CD4-positive, CD25-positive, alpha-beta regulatory T cell (primary cell): ENCODE results near the gene TRAF5. TPM values are rescaled to one million over a fixed set of nuclear protein-coding genes. Genes with fewer than 3 reads are reported as not detected.
A peak's percentile ranks its signal among the peaks of the same experiment; 100 is the strongest.

Experiments used
- ATAC-seq, 2 donors: fragments of 150-1000 bp; cut with Tn5 transposase; one replicate each; pipeline ENCODE4 v1.10.0; 2021; ENCODE audit warnings: low read depth in 2 of 2, moderate number of reproducible peaks in 2 of 2, moderate library complexity in 1 of 2
- DNase-seq, 3 donors: peaks; one replicate each; pipeline versions ENCODE4 v3.0.0 to v3.0.0-alpha.2; 2012 to 2022; ENCODE audit warnings: mixed read lengths in 1 of 3
- H3K27ac ChIP-seq: one replicate; pipeline ENCODE4 v1.7.0; 2013; ENCODE audit warnings: mild to moderate bottlenecking, low read length; ENCODE audit not compliant: insufficient read depth, poor library complexity, severe bottlenecking
- H3K27me3 ChIP-seq: one replicate; pipeline ENCODE4 v1.7.0; 2013; ENCODE audit warnings: low read length; ENCODE audit not compliant: control insufficient read depth, insufficient read depth
- H3K36me3 ChIP-seq: one replicate; pipeline ENCODE4 v1.7.0; 2013; ENCODE audit warnings: mild to moderate bottlenecking, low read length, moderate library complexity; ENCODE audit not compliant: control insufficient read depth, insufficient read depth
- H3K4me1 ChIP-seq: 2 replicates; pipeline ENCODE4 v1.7.0; 2013; ENCODE audit warnings: mild to moderate bottlenecking, low read length; ENCODE audit not compliant: insufficient read depth, control insufficient read depth, poor library complexity, severe bottlenecking
- H3K4me3 ChIP-seq: one replicate; pipeline ENCODE4 v1.7.0; 2013; ENCODE audit warnings: low read depth, mild to moderate bottlenecking, low read length, moderate library complexity
- H3K9me3 ChIP-seq, 2 experiments: 1 replicate in 1 of 2; 2 replicates in 1 of 2; pipeline ENCODE4 v1.7.0; 2013; ENCODE audit warnings: low read length in 2 of 2, mild to moderate bottlenecking in 1 of 2, moderate library complexity in 1 of 2; ENCODE audit not compliant: control insufficient read depth in 2 of 2
- H3K27ac Mint-ChIP-seq, 3 donors: one replicate each; pipeline ENCODE4 v1.8.0; 2020 to 2022; ENCODE audit warnings: mild to moderate bottlenecking in 3 of 3, mixed read lengths in 3 of 3, moderate library complexity in 2 of 3
- H3K27me3 Mint-ChIP-seq: one replicate; pipeline ENCODE4 v1.8.0; 2022; ENCODE audit warnings: mild to moderate bottlenecking, mixed read lengths
- H3K36me3 Mint-ChIP-seq: one replicate; pipeline ENCODE4 v1.8.0; 2020; ENCODE audit warnings: mixed read lengths
- H3K4me1 Mint-ChIP-seq, 4 donors: one replicate each; pipeline ENCODE4 v1.8.0; 2020 to 2022; ENCODE audit warnings: mixed read lengths in 4 of 4, mild to moderate bottlenecking in 1 of 4
- H3K4me3 Mint-ChIP-seq, 4 donors: one replicate each; pipeline ENCODE4 v1.8.0; 2020 to 2022; ENCODE audit warnings: mild to moderate bottlenecking in 4 of 4, mixed read lengths in 4 of 4, moderate library complexity in 3 of 4
- H3K9me3 Mint-ChIP-seq, 7 donors: one replicate each; pipeline ENCODE4 v1.8.0; 2020 to 2022; ENCODE audit warnings: mixed read lengths in 7 of 7, mild to moderate bottlenecking in 3 of 7, moderate library complexity in 2 of 7
- polyA plus RNA-seq, 4 donors: library from polyadenylated mRNA; unstranded; fragments of 300-500 nt; fragmentation: Illumina TruSeq; gene quantifications; one replicate each; pipeline ENCODE4 v1.2.3, GENCODE V29; 2021
- total RNA-seq: library from RNA; stranded (reverse); gene quantifications from one replicate; pipeline ENCODE4 v1.2.3, GENCODE V29; 2022

TRAF5 gene
- total and polyA plus RNA-seq, 5 donors from 2014 or later = 34.4 to 58.3 (median 39.5) TPM

DNA sequence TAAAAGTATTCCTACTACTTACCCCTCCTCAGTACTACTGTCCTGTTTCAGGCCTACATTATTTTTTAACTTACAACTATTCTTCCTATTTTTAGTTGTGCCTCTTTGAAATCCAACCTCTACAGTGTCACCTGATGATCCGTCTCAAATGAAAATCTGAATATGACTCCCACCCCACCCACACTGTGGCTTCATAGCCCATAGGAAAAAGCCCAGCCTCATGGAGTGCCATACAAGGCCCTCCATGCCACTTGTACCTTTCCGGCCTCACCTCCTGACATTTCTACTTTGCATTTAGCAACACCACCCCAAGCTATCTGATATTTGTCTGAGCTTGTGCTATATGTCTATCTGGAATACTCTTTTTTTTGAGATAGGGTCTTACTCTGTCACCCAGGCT is 49.3 kb downstream of the TRAF5 start:
- DNase-seq = no peak
- no peaks in the 10 kb centered on the region for H3K4me1 ChIP-seq
- Mint-ChIP-seq H3K4me1 (peaks cover 6 to 21% (median 18%) of the 10 kb centered on the region in 4 donors), H3K36me3 (peaks cover 43% of the 10 kb centered on the region), H3K27ac (peak overlapping the region; percentile 43 to 60 (median 57)), H3K9me3 (no peaks in the 10 kb centered on the region), H3K27me3 (no peaks in the 10 kb centered on the region), H3K4me3 (no peak overlapping the region)
- no peaks in the 10 kb centered on the region for H3K9me3 ChIP-seq
- H3K27ac ChIP-seq = no peak overlapping the region
- no peak overlapping the region for H3K4me3 ChIP-seq
- ATAC-seq = no peak
- peaks cover 45% of the 10 kb centered on the region for H3K36me3 ChIP-seq
- no peaks in the 10 kb centered on the region for H3K27me3 ChIP-seq

DNA sequence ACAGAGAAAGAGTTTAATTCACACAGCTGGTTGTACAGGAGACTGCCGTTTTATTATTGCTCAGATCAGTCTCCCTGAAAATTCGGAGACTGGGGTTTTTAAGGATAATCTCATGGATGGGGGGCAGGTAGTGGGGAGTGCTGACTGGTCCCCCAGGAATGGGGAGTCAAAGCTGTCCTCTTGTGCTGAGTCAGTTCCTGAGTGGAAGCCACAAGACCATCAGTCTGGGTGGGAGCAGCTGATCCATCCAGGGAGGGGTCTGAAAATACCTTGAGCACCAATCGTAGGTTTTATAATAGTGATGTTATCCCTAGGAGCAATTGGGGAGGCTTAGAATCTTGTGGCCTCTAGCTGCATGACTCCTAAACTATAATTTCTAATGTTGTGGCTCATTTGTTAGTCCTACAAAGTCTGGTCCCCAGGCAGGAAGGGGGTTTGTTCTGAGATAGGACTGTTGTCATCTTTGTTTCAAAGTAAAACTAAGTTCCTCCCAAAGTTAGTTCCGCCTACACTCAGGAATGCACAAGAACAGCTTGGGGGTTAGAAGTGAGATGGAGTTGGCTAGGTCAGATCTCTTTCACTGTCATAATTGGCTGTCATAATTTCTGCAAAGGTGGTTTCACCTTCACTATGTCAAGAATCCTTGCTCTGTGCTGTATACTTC is 50.3 kb downstream of the TRAF5 start:
- DNase-seq = no peak
- H3K9me3 Mint-ChIP-seq = no peaks in the 10 kb centered on the region
- Histone ChIP-seq H3K36me3 (peaks cover 35% of the 10 kb centered on the region), H3K4me3 (no peak overlapping the region), H3K27me3 (no peaks in the 10 kb centered on the region), H3K9me3 (no peaks in the 10 kb centered on the region), H3K27ac (no peak overlapping the region), H3K4me1 (peaks cover 2% of the 10 kb centered on the region)
- no peaks in the 10 kb centered on the region for H3K27me3 Mint-ChIP-seq
- peaks cover 35% of the 10 kb centered on the region for H3K36me3 Mint-ChIP-seq
- H3K27ac Mint-ChIP-seq = peak overlapping the region; percentile 33 to 71 (median 34)
- H3K4me1 Mint-ChIP-seq = peaks cover 8 to 30% (median 21%) of the 10 kb centered on the region in 4 donors
- no peak for ATAC-seq
- no peak overlapping the region for H3K4me3 Mint-ChIP-seq

- peaks cover 7% of the 10 kb centered on the region for H3K4me1 ChIP-seq
- Mint-ChIP-seq H3K27me3 (no peaks in the 10 kb centered on the region), H3K36me3 (peaks cover 32% of the 10 kb centered on the region), H3K4me1 (peaks cover 10 to 38% (median 26%) of the 10 kb centered on the region in 4 donors), H3K4me3 (peak overlapping the region in 2 of 4 donors; percentile 53 to 58), H3K9me3 (no peaks in the 10 kb centered on the region), H3K27ac (peak overlapping the region; percentile 11 to 71 (median 33))
- no peaks in the 10 kb centered on the region for H3K27me3 ChIP-seq
- H3K27ac ChIP-seq = no peak overlapping the region
- H3K9me3 ChIP-seq = no peaks in the 10 kb centered on the region
- ATAC-seq (no peak), DNase-seq (no peak)
- H3K36me3 ChIP-seq = peaks cover 27% of the 10 kb centered on the region
- H3K4me3 ChIP-seq = no peak overlapping the region
Observed at GRCh38 chr1:211377539-211378450, 51.2 kb downstream of the TRAF5 start.

- Histone ChIP-seq H3K36me3 (peaks cover 23% of the 10 kb centered on the region), H3K9me3 (no peaks in the 10 kb centered on the region), H3K4me1 (peaks cover 7% of the 10 kb centered on the region), H3K27ac (no peak overlapping the region), H3K27me3 (no peaks in the 10 kb centered on the region), H3K4me3 (no peak overlapping the region)
- Mint-ChIP-seq H3K27me3 (no peaks in the 10 kb centered on the region), H3K36me3 (peaks cover 27% of the 10 kb centered on the region), H3K4me3 (peak overlapping the region in 2 of 4 donors; percentile 60 to 77), H3K27ac (peak overlapping the region in 2 of 3 donors; percentile 6 to 53), H3K9me3 (no peaks in the 10 kb centered on the region), H3K4me1 (peaks cover 18 to 49% (median 32%) of the 10 kb centered on the region in 4 donors)
- ATAC-seq (no peak), DNase-seq (no peak)
Observed at GRCh38 chr1:211378844-211379243, 52.2 kb downstream of the TRAF5 start.

GRCh38 chr1:211379446-211379845 is 52.8 kb downstream of the TRAF5 start:
- no peaks in the 10 kb centered on the region for H3K9me3 ChIP-seq
- ATAC-seq (no peak), DNase-seq (no peak)
- Mint-ChIP-seq H3K27ac (peak overlapping the region in 2 of 3 donors; percentile 6 to 53), H3K27me3 (no peaks in the 10 kb centered on the region), H3K9me3 (no peaks in the 10 kb centered on the region), H3K4me1 (peaks cover 20 to 51% (median 32%) of the 10 kb centered on the region in 4 donors), H3K36me3 (peaks cover 21% of the 10 kb centered on the region), H3K4me3 (peak overlapping the region in 1 of 4 donors; percentile 76)
- H3K27ac ChIP-seq = no peak overlapping the region
- H3K4me1 ChIP-seq = peaks cover 7% of the 10 kb centered on the region
- H3K36me3 ChIP-seq = peaks cover 19% of the 10 kb centered on the region
- H3K4me3 ChIP-seq = no peak overlapping the region
- no peaks in the 10 kb centered on the region for H3K27me3 ChIP-seq

DNA sequence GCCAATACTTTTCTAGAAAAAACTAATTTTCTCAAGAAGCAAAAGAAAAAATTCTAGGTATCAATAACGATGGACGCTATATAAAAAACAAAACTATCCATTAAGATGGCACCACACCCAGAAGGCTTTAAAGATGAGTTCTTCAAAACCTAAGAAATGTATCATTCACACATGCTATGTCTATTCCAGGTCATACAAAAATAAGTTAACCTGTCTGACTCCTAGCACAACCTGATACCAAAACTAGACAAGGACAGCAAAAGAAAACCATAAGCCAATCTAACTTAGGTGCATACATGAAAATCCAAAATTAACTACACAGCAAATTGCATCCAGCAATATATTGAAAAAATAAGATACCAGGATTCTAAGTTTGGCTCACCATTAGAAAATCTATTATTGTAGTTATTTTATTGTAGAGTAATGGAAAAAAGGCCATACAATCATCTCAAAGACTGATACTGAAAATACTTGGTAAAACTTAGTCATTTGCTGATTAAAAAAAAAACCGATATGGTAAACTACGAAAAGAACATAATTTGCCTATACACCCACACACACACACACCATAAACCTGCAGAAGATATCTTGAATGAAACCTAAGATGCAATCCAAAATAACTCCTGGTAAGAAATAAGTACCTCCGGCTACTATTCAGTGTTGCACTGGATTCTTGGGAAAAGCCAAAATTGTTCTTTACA is 55.0 kb downstream of the TRAF5 start:
- H3K27me3 ChIP-seq = no peaks in the 10 kb centered on the region
- peak overlapping the region; percentile 77 for H3K4me3 ChIP-seq
- peaks cover 2% of the 10 kb centered on the region for H3K36me3 ChIP-seq
- H3K36me3 Mint-ChIP-seq = peaks cover 2% of the 10 kb centered on the region
- peak overlapping the region; percentile 90 to 97 (median 96) for H3K4me3 Mint-ChIP-seq
- ATAC-seq (no peak), DNase-seq (no peak)
- H3K27me3 Mint-ChIP-seq = no peaks in the 10 kb centered on the region
- peak overlapping the region; percentile 90 for H3K27ac ChIP-seq
- peaks cover 22 to 51% (median 31%) of the 10 kb centered on the region in 4 donors for H3K4me1 Mint-ChIP-seq
- H3K9me3 ChIP-seq = no peaks in the 10 kb centered on the region
- H3K9me3 Mint-ChIP-seq = no peaks in the 10 kb centered on the region
- H3K27ac Mint-ChIP-seq = peak overlapping the region; percentile 55 to 98 (median 96)
- H3K4me1 ChIP-seq = peaks cover 7% of the 10 kb centered on the region

- Histone ChIP-seq H3K36me3 (peaks cover 2% of the 10 kb centered on the region), H3K27me3 (no peaks in the 10 kb centered on the region), H3K4me3 (peak overlapping the region; percentile 77), H3K4me1 (peaks cover 7% of the 10 kb centered on the region), H3K27ac (peak overlapping the region; percentile 90), H3K9me3 (no peaks in the 10 kb centered on the region)
- ATAC-seq (no peak), DNase-seq (no peak)
- Mint-ChIP-seq H3K4me3 (peak overlapping the region; percentile 90 to 97 (median 96)), H3K9me3 (no peaks in the 10 kb centered on the region), H3K27ac (peak overlapping the region; percentile 95 to 98 (median 96)), H3K4me1 (peaks cover 22 to 51% (median 31%) of the 10 kb centered on the region in 4 donors), H3K27me3 (no peaks in the 10 kb centered on the region), H3K36me3 (no peaks in the 10 kb centered on the region)
Observed at GRCh38 chr1:211382182-211382713, 55.6 kb downstream of the TRAF5 start.
